Right atrium auricular region (tissue), 2 donors: ENCODE data around the gene STRADA. TPM values are rescaled to one million over a fixed set of nuclear protein-coding genes. Genes with fewer than 3 reads are reported as not detected.

Experiments
- DNase-seq: peaks from one replicate; pipeline ENCODE4 v3.0.0-alpha.2; 2019; ENCODE audit warnings: low spot score
- H3K27ac ChIP-seq, 2 donors: fragments of 200-600 bp; sonication (generic); 1 replicate in 1 of 2; 2 replicates in 1 of 2; pipeline ENCODE4 v1.5.1; 2016 to 2019
- H3K27me3 ChIP-seq, 2 donors: fragments of 200-600 bp; sonication (generic); one replicate each; pipeline versions ENCODE4 v1.5.1 to v1.6.0; 2017 to 2019
- H3K36me3 ChIP-seq: fragments of 200-600 bp; sonication (generic); one replicate; pipeline ENCODE4 v1.5.1; 2016
- H3K4me1 ChIP-seq, 2 donors: fragments of 200-600 bp; sonication (generic); one replicate each; pipeline versions ENCODE4 v1.5.1 to v1.6.0; 2017 to 2019
- H3K4me3 ChIP-seq, 2 donors: fragments of 200-600 bp; sonication (generic); 1 replicate in 1 of 2; 2 replicates in 1 of 2; pipeline ENCODE4 v1.5.1; 2017 to 2019; ENCODE audit warnings: mild to moderate bottlenecking in 1 of 2, moderate library complexity in 1 of 2
- H3K9me3 ChIP-seq, 2 donors: fragments of 200-600 bp; sonication (generic); one replicate each; pipeline ENCODE4 v1.5.1; 2019
- total RNA-seq, 2 donors: library from RNA; depleted of rRNA; stranded (reverse); fragments of >200 nt; gene quantifications; one replicate each; pipeline ENCODE4 v1.1.0, GENCODE V29; 2016
- TF ChIP-seq, protein P1 (sequence below), 2 donors: fragments of 200-600 bp; sonication (generic); IDR thresholded peaks; one replicate each; pipeline ENCODE4 v1.5.1; 2019; ENCODE audit warnings: antibody characterized with exemption in 2 of 2

The STRADA gene
- total RNA-seq, 2 donors from 2014 or later, result 13.1 to 14.4 TPM

DNA sequence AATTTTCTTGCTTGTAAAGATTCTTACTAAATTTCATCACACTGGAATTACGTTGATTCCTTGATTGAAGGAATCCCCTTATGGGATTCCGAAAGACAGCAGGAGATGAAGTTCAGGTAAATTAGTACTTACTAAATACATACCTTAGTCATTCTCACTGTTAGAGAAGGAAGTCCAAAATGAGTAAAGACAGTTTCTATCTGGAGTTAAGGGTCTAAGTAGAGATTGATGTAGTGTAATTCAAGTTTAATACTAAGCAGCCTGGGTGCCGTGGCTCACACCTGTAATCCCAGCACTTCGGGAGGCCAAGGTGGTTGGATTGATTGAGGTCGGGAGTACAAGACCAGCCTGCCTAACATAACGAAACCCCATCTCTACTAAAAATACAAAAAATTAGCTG lies 41.9 kb upstream of the STRADA start:
- Histone ChIP-seq H3K27me3 (no peaks in the 10 kb centered on the region), H3K27ac (no peak overlapping the region), H3K4me3 (no peak overlapping the region), H3K36me3 (peaks cover 30% of the 10 kb centered on the region), H3K4me1 (peaks cover 0 to 10% of the 10 kb centered on the region in 2 donors), H3K9me3 (no peaks in the 10 kb centered on the region)
- TF ChIP-seq, protein P1, sequence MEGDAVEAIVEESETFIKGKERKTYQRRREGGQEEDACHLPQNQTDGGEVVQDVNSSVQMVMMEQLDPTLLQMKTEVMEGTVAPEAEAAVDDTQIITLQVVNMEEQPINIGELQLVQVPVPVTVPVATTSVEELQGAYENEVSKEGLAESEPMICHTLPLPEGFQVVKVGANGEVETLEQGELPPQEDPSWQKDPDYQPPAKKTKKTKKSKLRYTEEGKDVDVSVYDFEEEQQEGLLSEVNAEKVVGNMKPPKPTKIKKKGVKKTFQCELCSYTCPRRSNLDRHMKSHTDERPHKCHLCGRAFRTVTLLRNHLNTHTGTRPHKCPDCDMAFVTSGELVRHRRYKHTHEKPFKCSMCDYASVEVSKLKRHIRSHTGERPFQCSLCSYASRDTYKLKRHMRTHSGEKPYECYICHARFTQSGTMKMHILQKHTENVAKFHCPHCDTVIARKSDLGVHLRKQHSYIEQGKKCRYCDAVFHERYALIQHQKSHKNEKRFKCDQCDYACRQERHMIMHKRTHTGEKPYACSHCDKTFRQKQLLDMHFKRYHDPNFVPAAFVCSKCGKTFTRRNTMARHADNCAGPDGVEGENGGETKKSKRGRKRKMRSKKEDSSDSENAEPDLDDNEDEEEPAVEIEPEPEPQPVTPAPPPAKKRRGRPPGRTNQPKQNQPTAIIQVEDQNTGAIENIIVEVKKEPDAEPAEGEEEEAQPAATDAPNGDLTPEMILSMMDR (IDR thresholded peaks at IDR 0.05), result no peak
- no peak for DNase-seq

- H3K4me1 ChIP-seq, result peaks cover 0 to 15% of the 10 kb centered on the region in 2 donors
- peaks cover 14% of the 10 kb centered on the region for H3K36me3 ChIP-seq
Measured at GRCh38 chr17:63780928-63781327, 39.3 kb upstream of the STRADA start.

GRCh38 chr17:63780507-63780906 lies 38.9 kb upstream of the STRADA start:
- H3K4me3 ChIP-seq, result no peak overlapping the region
- no peak overlapping the region for H3K27ac ChIP-seq
- H3K4me1 ChIP-seq, result peaks cover 0 to 19% of the 10 kb centered on the region in 2 donors
- peaks cover 14% of the 10 kb centered on the region for H3K36me3 ChIP-seq
- TF ChIP-seq, protein P1 (IDR thresholded peaks at IDR 0.05), result no peak
- H3K27me3 ChIP-seq, result no peaks in the 10 kb centered on the region
- H3K9me3 ChIP-seq, result no peaks in the 10 kb centered on the region
- DNase-seq, result no peak

More at GRCh38 chr17:63780928-63781327, 39.3 kb upstream of the STRADA start:
- Histone ChIP-seq H3K27ac (no peak overlapping the region), H3K4me3 (no peak overlapping the region), H3K9me3 (no peaks in the 10 kb centered on the region), H3K27me3 (no peaks in the 10 kb centered on the region)
- DNase-seq, result no peak
- TF ChIP-seq, protein P1 (IDR thresholded peaks at IDR 0.05), result no peak

GRCh38 chr17:63775420-63775819 lies 33.8 kb upstream of the STRADA start:
- no peaks in the 10 kb centered on the region for H3K9me3 ChIP-seq
- H3K4me1 ChIP-seq, result peaks cover 0 to 40% of the 10 kb centered on the region in 2 donors
- peak overlapping the region; percentile 98 for H3K27ac ChIP-seq
- TF ChIP-seq, protein P1 (IDR thresholded peaks at IDR 0.05), result no peak
- DNase-seq, result no peak
- H3K4me3 ChIP-seq, result peak overlapping the region; percentile 88 to 98
- peaks cover 8% of the 10 kb centered on the region for H3K36me3 ChIP-seq
- no peaks in the 10 kb centered on the region for H3K27me3 ChIP-seq

DNA sequence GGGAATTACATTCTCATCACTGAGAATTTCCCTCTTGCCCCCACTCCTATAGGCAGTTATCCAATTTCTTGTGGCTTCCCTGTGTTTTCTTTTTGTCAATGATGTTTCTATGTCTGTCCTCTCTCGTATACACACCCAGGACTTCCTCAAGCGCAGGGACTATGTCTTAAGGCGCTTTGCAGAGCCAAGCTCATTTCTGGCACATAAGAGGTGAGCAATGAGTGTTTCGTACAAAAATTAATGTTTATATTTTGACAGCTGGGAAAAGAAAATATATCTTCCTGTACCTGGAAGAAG lies 33.3 kb upstream of the STRADA start:
- Histone ChIP-seq H3K36me3 (peaks cover 7% of the 10 kb centered on the region), H3K27ac (peak overlapping the region; percentile 98), H3K27me3 (no peaks in the 10 kb centered on the region), H3K4me1 (peaks cover 0 to 38% of the 10 kb centered on the region in 2 donors), H3K4me3 (peak overlapping the region; percentile 88 to 98), H3K9me3 (no peaks in the 10 kb centered on the region)
- TF ChIP-seq, protein P1 (IDR thresholded peaks at IDR 0.05), result no peak
- DNase-seq, result no peak
